GM21529 (cell line): ENCODE data around the gene CELSR3.

ENCODE experiments used
- ATAC-seq: cut with Tn5 transposase; IDR thresholded peaks from one replicate; pipeline ENCODE4 v1.9.1; 2021; ENCODE audit not compliant: unreplicated experiment

CELSR3 gene

GRCh38 chr3:48587686-48588085 is 75.0 kb downstream of the CELSR3 start:
- ATAC-seq: no peak
